Medulla oblongata (tissue), 1 donor: ENCODE measurements around the gene BLCAP.
"Not testable (repeated sequence)": the region's sequence is repeated elsewhere in the genome, so short reads cannot be mapped to it uniquely, and the experiment has no call there.

Experiments
- DNase-seq: peaks from one replicate; pipeline ENCODE4 v3.0.0-alpha.2; 2015; ENCODE audit errors: extremely low spot score

The BLCAP gene

DNA sequence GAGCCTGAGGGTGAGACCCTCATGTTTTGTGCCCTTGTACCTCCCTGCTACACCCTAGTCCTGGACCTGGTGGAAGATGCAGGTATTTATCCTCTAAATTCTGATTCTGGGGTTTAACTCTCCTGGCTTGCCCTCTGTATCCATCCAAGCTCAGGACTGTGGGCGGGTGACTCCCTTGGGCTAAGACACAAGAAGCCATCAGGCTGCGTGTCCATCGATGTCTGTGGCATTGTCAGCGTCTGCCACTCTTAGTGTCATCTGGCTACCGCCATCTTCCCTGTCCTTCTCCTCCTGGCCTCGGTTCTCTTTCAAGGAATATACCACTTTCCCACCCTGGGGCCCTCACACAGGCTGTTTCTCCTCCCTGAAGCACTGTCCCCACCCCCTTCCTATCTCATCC, 28.9 kb upstream of the BLCAP start:
- DNase-seq: no peak

DNA sequence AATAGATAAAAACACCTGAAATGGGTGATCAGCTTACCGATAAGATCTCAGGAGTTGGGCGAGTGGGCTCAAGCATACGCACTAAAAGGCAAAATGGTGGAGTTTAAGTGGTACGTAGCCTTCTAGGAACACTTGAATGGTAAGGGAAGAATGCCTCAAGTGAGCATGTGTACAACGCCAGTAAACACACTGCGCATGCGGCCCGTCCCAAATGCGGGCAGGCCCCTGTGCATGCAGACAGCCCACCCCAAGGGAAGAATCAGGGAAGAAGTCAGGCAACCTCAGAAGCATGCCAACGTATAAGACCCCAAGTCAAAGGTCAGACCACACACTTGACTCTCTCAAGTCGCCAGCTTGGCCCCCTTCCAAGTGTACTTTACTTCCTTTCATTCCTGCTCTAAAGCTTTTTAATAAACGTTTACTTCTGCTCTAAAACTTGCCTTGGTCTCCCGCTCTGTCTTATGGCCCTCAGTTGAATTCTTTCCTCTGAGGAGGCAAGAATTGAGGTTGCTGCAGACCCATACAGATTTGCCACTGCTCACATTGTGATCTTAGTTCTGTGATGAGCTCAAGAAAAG, 27.1 kb upstream of the BLCAP start:
- DNase-seq: not testable (repeated sequence)

DNA sequence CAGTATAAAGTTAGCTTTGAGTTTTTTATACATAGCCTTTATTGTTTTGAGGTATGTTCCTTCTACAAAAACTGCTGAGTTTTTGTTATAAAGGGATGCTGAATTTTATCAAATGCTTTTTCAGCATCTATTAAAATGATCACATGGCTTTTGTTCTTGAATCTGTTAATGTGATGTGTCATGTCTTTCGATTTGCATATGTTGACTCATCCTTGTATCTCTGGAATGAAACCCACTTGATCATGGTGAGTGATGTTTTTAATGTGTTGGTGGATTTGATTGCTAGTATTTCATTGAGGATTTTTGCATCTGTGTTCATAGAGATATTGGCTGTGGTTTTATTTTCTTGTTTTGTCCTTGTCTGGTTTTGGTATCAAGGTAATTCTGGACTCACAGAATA, 24.7 kb upstream of the BLCAP start:
- no peak for DNase-seq

DNA sequence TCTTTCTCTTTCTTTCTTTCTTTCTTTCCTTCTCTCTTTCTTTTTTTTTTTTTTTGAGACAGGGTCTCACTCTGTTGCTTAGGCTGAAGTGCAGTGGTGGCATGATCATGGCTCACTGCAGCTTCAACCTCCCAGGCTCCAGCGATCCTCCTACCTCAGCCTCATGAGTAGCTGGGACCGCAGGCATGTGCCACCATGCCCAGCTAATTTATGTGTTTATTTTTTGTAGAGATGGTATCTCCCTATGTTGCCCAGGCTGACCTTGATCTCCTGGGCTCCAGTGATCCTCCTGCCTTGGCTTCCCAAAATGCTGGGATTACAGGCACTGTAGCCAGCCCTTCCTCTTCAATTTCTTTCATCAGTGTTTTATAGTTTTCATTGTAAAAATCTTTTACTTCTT, 24.0 kb upstream of the BLCAP start:
- DNase-seq: not testable (repeated sequence)

DNA sequence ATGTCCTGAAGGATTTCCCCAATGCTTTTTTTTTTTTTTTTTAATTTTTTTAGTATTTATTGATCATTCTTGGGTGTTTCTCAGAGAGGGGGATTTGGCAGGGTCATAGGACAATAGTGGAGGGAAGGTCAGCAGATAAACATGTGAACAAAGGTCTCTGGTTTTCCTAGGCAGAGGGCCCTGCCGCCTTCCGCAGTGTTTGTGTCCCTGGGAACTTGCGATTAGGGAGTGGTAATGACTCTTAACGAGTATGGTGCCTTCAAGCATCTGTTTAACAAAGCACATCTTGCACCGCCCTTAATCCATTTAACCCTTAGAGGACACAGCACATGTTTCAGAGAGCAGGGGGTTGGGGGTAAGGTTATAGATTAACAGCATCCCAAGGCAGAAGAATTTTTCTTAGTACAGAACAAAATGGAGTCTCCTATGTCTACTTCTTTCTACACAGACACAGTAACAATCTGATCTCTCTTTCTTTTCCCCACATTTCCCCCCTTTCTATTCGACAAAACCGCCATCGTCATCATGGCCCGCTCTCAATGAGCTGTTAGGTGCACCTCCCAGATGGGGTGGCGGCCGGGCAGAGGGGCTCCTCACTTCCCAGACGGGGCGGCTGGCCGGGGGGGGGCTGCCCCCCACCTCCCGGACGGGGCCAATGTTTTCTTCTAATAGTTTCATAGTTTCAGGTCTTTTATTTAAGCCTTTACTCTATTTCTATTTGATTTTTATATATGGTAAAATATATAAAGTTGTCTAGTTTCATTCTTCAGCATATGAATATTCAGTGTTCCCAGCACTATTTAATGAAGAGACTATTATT, 22.6 kb upstream of the BLCAP start:
- not testable (repeated sequence) for DNase-seq

DNA sequence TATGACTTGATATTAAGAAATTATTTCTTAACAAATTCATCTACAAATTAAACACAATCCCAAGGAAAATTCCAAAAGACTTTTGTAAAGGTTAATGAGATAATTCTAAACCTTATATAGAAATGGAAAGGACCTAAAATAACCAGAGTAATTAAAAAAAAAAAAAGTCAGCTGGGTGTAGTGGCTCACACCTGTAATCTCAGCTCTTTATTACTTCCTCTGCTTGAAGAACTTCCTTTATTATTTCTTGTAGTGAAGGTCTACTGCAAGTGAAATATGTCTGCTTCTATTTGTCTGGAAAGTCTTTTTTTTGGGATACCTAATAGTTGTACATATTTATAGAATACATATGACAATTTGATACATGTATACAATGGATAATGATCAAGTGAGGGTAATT, 20.2 kb upstream of the BLCAP start:
- no peak for DNase-seq

DNA sequence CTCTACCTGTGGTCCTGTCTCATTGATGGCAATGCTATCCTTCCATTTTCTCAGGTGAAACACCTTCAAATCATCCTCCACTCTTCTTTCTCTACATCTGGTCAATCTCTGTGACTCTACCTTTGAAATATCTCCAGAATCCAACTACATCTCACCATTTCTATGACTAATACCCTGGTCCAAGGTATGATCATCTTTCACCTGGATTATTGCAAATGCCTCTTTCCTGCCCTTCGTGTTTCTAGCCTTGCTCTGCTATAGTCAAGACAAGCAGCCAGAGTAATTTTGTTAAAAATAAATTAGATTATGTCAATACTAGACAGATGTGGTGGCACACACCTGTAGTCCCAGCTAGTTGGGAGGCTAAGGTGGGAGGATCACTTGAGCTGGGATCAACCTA, 17.8 kb upstream of the BLCAP start:
- DNase-seq: no peak

DNA sequence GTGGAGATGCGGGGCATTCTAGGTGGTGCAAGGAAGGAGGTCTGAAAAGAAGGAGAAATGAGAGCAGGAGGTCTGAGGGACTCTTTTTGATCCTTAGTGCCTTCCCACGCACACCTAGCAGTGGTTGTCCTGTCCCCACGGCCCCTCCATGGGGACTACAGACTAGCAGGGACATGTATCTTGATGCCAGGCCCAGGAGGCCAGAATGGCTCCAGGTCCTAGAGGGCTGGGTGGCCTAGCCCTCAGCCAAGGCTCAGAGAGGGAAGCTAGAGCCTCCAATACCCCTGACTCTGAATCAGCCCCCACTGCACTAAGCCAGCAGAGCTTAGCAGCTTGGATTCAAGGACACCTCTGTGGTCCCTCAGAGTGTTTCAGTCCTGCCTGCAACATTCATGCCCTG, 16.7 kb upstream of the BLCAP start:
- no peak for DNase-seq

DNA sequence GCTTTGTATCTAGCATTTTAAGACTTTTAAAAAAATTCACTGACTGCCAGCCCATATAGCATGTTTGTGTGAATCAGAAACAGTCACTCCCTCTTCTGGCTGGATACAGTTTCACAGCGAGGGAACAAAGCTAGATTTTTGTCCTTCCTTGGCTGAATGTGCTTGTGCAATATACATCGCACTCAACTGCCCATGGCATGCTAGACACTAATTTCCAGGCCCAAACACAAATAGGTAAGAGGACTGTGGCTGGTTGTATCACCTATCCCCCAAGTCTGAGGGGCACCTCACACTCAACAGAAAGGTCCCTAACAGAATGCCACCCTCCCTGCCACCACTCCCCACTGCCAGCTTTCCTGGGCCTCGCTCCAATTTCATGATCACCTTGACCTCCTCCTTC, 16.2 kb upstream of the BLCAP start:
- no peak for DNase-seq

DNA sequence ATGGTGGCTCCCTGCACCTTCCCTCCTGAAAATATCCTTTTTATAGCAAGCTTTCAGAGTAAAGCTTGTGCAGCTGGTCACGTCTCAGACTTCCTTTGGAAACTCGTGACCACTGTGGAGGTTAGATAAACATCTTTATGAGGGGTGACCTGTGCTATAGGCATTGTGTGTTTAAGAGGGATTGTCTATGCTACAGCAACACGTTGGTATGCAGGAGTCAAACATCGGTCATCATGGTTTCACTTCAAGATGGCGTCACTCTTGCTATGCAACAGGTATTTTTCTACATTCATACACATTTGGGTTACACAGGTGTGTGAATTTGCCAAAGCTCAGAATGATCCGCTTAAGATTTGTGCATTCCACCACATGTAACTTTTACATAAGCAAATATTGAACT, 14.6 kb upstream of the BLCAP start:
- no peak for DNase-seq

DNA sequence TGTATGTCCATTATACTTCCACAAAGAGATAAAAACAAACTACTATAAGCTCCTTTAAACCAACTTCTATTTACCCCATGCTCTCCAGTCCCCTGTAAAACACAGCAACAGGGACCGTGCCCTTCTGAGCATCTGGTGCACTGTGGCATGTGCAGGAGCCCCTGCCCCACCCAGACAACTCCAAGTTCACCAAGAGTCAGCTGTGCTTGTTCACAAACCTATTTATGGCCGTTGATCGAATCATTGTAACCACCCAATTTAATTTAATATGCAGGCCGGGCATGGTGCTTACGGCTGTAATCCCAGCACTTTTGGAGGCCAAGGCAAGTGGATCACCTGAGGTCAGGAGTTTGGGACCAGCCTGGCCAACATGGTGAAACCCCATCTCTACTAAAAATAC, 13.7 kb upstream of the BLCAP start:
- no peak for DNase-seq

DNA sequence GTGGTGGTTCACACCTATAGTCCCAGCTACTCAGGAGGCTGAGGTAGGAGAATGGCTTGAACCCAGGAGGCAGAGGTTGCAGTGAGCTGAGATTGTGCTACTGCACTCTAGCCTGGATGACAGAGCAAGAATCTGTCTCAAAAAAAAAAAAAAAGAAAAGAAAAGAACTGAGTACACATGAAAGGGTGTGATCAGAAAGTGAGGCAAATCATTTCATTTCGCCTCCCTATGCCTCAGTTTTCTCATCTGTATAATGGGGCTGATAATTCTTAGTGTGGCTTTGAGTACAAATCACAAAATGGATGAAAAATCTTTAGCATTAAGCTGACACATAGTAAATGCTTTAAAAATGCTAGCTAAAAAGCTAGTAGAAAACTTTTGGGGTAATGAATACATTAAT, 13.2 kb upstream of the BLCAP start:
- DNase-seq: not testable (repeated sequence)

DNA sequence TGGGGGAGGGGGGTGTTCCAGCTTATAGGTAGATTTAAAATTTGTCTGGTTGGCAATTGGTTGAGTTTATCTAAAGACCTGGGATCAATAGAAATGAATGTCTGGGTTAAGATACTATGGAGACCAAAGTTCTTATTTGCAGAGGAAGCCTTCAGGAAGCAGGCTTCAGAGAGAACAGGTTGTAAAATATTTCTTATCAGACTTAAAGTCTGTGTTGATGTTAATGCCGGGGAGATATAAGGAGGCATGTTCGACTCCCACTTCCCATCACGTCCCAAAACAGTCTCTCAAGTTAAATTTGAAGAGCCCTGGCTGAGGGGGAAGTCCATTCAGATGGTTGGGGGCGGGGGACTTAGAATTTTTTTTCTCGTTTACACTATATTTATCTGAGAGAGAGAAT, 12.3 kb upstream of the BLCAP start:
- no peak for DNase-seq

DNA sequence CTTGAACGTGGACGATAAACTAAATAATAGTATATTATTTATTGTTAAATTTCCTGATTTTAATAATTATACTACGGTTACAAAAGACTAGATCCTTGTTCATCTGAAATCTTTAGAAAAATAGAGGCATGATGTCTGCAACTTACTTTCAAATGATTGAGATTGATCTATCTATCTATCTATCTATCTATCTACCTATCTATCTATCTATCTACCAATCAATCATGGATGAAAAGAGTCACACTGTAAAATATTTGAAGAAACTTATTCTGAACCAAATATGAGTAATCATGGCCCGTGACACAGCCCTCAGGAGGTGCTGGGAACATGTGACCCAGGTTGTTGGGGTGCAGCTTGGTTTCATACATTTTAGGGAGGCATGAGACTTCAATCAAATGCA, 11.7 kb upstream of the BLCAP start:
- DNase-seq: no peak

DNA sequence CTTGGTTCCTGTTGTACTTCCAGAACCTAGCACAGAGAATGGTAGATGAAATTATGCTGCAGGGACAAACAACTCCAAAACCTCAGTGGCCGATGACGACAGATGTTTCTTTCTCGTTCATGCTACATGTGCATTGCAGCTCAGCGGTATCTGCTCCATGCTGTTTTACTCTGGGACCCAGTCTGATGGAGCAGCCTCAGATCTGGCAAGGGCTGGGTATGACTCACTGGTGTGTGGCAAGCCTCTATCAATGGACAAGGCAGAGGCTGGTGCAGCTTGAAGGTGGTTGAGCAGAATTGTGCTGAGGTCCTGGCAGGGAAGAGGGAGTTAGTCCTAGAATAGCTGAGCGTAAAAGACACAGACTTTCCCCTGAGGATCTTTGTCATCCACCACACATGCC, 10.3 kb upstream of the BLCAP start:
- DNase-seq: no peak

DNA sequence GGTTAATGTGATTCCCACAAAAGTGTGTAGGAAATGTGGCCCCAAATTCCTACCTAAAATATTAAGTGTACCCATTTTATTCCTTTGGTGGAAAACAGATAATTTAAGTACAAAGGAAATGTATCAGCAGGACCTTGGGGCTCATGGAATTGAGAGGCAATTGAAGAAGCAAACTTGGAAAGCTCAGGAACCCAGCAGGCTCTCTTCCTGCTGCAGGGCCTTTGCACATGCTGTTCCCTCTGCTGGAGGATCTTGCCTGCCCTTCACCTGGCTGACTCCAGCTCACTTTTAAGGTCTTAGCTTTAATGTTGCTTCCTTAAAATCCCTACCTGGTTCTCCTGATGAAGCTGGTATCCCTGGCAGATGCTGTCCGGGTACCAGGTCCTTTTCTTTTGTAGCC, 9.8 kb upstream of the BLCAP start:
- no peak for DNase-seq

DNA sequence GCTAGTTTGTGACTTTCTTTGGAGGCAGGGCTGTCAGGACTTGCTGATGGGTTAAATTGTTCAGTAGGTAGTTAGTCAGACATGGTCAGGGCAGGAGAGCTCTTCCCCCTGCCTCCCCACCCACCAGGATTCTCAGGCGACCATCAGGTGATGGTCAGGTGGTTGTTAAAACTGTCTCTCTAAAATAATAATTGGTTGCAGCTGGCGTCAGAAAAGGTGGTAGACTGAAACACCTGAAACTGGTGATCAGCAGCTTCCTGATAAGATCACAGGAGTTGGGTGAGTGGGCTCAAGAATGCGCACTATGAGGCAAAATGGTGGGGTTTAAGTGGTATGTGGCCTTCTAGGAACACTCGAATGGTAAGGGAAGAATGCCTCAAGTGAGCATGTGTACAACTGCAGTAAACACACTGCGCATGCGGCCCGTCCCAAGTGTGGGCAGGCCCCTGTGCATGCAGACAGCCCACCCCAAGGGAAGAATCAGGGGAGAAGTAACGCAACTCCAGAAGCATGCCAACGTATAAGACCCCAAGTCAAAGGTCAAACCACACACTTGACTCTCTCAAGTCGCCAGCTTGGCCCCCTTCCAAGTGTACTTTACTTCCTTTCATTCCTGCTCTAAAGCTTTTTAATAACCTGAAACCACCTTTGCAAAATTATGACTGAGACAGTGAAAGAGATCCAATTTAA, 7.9 kb upstream of the BLCAP start:
- no peak for DNase-seq

DNA sequence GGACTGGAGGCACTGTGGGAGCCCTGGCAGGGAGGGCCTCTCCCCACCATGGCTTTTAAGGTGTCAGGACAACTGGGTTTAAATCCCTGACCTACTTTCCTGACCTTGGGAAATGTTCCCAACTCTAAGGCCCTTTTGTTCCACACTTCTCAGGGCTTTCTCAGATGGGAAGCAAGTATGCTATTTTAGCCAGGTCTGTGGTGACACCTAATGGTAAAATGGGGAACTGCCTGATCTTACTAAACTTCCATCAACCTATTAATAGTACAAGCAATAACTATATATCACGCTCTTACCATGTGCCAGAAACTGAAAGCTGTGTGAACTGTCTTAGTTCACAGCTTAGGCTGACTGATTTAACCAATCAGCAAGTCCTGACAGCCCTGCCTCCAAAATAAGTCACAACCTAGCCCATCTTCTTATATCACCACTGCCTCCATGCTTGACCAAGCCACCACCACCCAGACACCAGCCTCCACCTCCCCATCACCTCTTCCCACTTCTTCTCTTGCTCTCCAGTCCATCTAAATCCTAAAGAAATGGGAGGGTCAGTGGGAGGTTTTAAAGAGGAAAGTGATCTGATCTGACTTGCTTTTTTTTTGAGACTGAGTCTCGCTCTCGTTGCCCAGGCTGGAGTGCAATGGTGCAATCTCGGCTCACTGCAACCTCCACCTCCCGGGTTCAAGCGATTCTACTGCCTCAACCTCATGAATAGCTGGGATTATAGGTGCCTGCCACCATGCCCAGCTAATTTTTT, 6.9 kb upstream of the BLCAP start:
- DNase-seq: peak; percentile 94

DNA sequence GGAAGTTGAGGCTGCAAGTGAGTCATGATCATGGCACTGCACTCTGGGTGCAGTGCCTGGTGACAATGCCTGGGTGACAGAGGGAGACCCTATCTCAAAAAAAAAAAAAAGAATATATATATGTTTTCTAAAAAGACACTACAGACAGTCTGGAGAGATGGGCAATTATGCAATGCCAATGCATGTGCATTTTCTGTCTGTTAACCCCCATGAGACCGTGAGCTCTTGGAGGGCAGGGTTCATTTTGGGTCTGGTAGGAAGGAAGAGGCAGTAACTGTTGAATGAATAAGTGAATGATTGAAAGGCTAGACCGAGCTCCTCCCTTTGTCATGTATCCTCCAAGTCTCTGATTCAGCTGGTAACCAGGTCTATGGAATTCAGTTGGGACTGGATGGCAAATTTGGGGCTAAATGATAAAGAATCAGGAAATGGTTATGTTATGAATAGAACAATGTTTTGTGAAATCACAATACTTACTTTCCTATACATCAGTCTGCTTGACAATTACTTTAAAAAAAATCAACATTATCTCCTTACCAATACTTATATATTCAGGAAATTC, 5.6 kb upstream of the BLCAP start:
- no peak for DNase-seq

DNA sequence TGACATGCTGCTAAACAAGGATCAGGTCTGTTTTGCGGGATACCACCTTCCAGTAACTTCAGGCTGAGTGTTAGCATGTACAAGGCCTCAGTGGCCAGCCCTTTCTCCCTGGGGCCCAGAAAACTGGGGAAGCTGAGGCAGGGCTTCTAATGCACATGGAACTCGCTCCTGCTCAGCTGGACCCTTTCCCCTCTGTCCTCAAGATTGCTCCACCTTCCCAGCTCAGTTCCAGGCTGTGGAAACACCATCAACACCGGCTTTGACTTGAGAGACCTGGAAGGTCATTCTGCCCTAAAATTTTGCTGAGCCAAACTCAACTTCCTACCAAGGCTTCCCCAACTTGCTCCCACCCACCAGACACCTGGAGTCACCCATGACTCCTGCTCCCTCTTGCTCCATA, 4.2 kb upstream of the BLCAP start:
- no peak for DNase-seq

DNA sequence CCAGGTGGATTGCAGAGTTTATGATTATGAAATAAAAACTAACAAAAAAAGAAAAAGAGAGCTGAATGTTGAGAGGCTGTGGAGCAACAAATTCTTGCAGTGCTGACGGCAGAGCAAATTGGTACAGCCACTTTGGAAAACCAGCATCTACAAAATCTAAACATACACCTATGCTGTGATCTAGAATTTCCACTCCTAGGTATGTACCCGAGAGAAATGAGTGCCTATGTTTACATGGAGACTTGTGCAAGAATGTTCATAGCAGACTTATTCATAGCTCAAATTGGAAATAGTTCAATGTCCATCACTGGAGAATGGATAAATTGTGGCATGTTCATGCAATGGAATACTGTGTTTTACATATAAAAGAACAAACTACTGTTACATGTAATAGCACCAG, 3.0 kb upstream of the BLCAP start:
- DNase-seq: no peak

DNA sequence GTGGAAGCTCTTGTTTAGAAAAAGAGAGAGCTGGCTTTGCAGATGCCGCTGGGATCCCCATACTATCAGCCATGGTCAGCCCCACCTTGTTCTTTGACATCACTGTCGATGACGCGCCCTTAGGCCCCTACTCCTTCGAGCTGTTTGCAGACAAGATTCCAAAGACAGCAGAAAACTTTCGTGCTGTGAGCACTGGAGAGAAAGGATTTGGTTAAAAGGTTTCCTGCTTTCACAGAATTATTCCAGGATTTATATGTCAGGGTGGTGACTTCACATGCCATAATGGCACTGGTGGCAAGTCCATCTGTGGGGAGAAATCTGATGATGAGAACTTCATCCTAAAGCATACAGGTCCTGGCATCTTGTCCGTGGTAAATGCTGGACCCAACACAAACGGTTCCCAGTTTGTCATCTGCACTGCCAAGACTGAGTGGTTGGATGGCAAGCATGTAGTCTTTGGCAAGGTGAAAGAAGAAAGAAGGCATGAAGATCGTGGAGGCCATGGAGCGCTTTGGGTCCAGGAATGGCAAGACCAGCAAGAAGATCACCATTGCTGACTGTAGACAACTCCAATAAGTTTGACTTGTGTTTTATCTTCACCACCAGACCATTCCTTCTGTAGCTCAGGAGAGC, 2.4 kb upstream of the BLCAP start:
- DNase-seq: no peak
